NCI-H1092 (cell line): ENCODE measurements around the gene SNCAIP.

Source experiments
- DNase-seq: peaks from one replicate; lab custom pipeline; 2025; lab: John Stamatoyannopoulos, UW

Gene SNCAIP

DNA sequence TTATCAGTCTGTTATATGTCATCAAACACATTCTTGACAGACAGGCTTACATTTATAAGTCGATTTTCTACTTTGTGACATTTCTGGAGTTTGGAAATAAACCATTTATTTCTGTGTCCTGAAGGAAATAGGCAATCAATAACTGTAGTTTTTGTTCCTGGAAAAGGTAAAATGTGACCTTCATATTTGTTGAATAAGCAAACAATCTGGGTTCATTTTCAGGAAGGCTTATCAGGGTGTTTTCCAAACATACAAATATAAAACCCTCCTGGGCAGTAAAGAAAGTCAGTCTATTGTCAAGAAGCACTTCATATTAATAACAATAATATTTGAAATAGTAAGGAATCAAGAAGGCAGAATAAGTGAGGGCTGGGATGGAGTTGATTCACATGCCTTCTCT is 195.0 kb downstream of the SNCAIP start:
- no peak for DNase-seq

GRCh38 chr5:122507581-122507980 is 195.5 kb downstream of the SNCAIP start:
- no peak for DNase-seq

GRCh38 chr5:122508623-122509022 is 196.6 kb downstream of the SNCAIP start:
- DNase-seq: no peak
